Hair follicle dermal papilla cell (primary cell): ENCODE results near the gene CYTH1. TPM values are rescaled to one million over a fixed set of nuclear protein-coding genes. Genes with fewer than 3 reads are reported as not detected.

Source experiments
- small RNA-seq: library from RNA; depleted of rRNA; stranded (forward); fragments of <200 nt; gene quantifications from one replicate; pipeline ENCODE3, GENCODE V24; 2012
- total RNA-seq: library from RNA; depleted of rRNA; stranded (reverse); fragments of >200 nt; gene quantifications from 2 replicates; pipeline ENCODE4 v1.2.3, GENCODE V29; 2012

Gene CYTH1, protein sequence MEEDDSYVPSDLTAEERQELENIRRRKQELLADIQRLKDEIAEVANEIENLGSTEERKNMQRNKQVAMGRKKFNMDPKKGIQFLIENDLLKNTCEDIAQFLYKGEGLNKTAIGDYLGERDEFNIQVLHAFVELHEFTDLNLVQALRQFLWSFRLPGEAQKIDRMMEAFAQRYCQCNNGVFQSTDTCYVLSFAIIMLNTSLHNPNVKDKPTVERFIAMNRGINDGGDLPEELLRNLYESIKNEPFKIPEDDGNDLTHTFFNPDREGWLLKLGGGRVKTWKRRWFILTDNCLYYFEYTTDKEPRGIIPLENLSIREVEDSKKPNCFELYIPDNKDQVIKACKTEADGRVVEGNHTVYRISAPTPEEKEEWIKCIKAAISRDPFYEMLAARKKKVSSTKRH
- 13.6 and 14.0 TPM in 2 replicates for total RNA-seq

GRCh38 chr17:78781893-78782304 lies at the start of gene CYTH1:
Gene CYTH1 (minus strand): TSS chr17:78782273. CDS start chr17:78782223, 50 bp downstream.

Small RNAs within 50 kb of the gene (small RNA-seq; reads per million reads assigned to genes)
- not detected for gene RNU6-638P

Other genes with a start within 250 kb of the CYTH1 start
- 0.16 TPM in 1 of 2 replicates, not detected in the other for gene DNAH17, start 204.9 kb downstream of the CYTH1 start, total RNA-seq
- gene USP36, start 58.5 kb upstream of the CYTH1 start, total RNA-seq, result 45.4 and 50.5 TPM in 2 replicates
- gene CEP295NL, start 120.9 kb upstream of the CYTH1 start, total RNA-seq, result 6.2 and 6.6 TPM in 2 replicates
- gene TIMP2, start 143.1 kb upstream of the CYTH1 start, total RNA-seq, result 256 and 268 TPM in 2 replicates
- gene LGALS3BP, start 197.7 kb upstream of the CYTH1 start, total RNA-seq, result 159 and 222 TPM in 2 replicates
- gene CANT1, start 227.5 kb upstream of the CYTH1 start, total RNA-seq, result 50.6 and 74.0 TPM in 2 replicates
- gene C1QTNF1, start 241.9 kb upstream of the CYTH1 start, total RNA-seq, result 23.9 and 24.7 TPM in 2 replicates